GM18498 (cell line): ENCODE measurements around the gene CFAP299.
"Not testable (repeated sequence)": the region's sequence is repeated elsewhere in the genome, so short reads cannot be mapped to it uniquely, and the experiment has no call there.

Source experiments
- ATAC-seq: cut with Tn5 transposase; IDR thresholded peaks from one replicate; pipeline ENCODE4 v1.9.1; 2021; ENCODE audit warnings: mild to moderate bottlenecking, moderate library complexity; ENCODE audit not compliant: unreplicated experiment

The CFAP299 gene

GRCh38 chr4:80324171-80324570, 11.4 kb upstream of the CFAP299 start:
- ATAC-seq: no peak

GRCh38 chr4:80331693-80332092, 3.8 kb upstream of the CFAP299 start:
- no peak for ATAC-seq

- no peak for ATAC-seq
Observed at GRCh38 chr4:80333121-80333520, 2.4 kb upstream of the CFAP299 start.

GRCh38 chr4:80334568-80334967, 962 bp upstream of the CFAP299 start:
- ATAC-seq: no peak

GRCh38 chr4:80335226-80335553, 340 bp upstream of the CFAP299 start:
- no peak for ATAC-seq

GRCh38 chr4:80336582-80336981, 1.1 kb downstream of the CFAP299 start:
- ATAC-seq: no peak

- ATAC-seq: no peak
Observed at GRCh38 chr4:80340036-80340435, 4.5 kb downstream of the CFAP299 start.

GRCh38 chr4:80342684-80343083, 7.2 kb downstream of the CFAP299 start:
- not testable (repeated sequence) for ATAC-seq

- no peak for ATAC-seq
Observed at GRCh38 chr4:80343887-80344286, 8.4 kb downstream of the CFAP299 start.

GRCh38 chr4:80360084-80360483, 24.6 kb downstream of the CFAP299 start:
- ATAC-seq: no peak

- no peak for ATAC-seq
Observed at GRCh38 chr4:80360900-80361299, 25.4 kb downstream of the CFAP299 start.

GRCh38 chr4:80361329-80361900, 25.9 kb downstream of the CFAP299 start:
- ATAC-seq: no peak

- peak; percentile 54 for ATAC-seq
Observed at GRCh38 chr4:80362578-80363181, 27.1 kb downstream of the CFAP299 start.

- ATAC-seq: peak; percentile 91
Observed at GRCh38 chr4:80365928-80366327, 30.4 kb downstream of the CFAP299 start.

- no peak for ATAC-seq
Observed at GRCh38 chr4:80367737-80368136, 32.2 kb downstream of the CFAP299 start.

- no peak for ATAC-seq
Observed at GRCh38 chr4:80370635-80371034, 35.1 kb downstream of the CFAP299 start.

GRCh38 chr4:80371046-80371445, 35.5 kb downstream of the CFAP299 start:
- ATAC-seq: no peak

GRCh38 chr4:80374180-80374579, 38.6 kb downstream of the CFAP299 start:
- ATAC-seq: no peak

GRCh38 chr4:80382090-80382832, 46.7 kb downstream of the CFAP299 start:
- ATAC-seq: no peak

GRCh38 chr4:80385397-80386280, 50.1 kb downstream of the CFAP299 start:
- ATAC-seq: no peak

GRCh38 chr4:80386281-80386886, 50.9 kb downstream of the CFAP299 start:
- ATAC-seq: no peak
